GM23338 (cell line): ENCODE measurements around the gene DNLZ. TPM values are rescaled to one million over a fixed set of nuclear protein-coding genes. Genes with fewer than 3 reads are reported as not detected.

Experiments used
- ATAC-seq: fragments of 200-7000 bp; cut with Tn5 transposase; 3 replicates; pipeline ENCODE4 v1.9.1; 2020
- DNase-seq: peaks from one replicate; pipeline ENCODE4 v3.0.0-alpha.2; 2015; ENCODE audit warnings: low spot score
- H2AFZ ChIP-seq: fragments of 200-600 bp; sonication (generic); 2 replicates; pipeline ENCODE4 v1.8.0; 2016; ENCODE audit warnings: antibody characterized with exemption, mild to moderate bottlenecking, moderate library complexity
- H3F3A ChIP-seq: fragments of 200-600 bp; sonication (generic); replicated peaks from 2 replicates; pipeline ENCODE4 v1.8.0; 2017; ENCODE audit warnings: antibody characterized with exemption, mixed run types, low read depth
- H3K27ac ChIP-seq: fragments of 200-600 bp; sonication (generic); 2 replicates; pipeline ENCODE4 v1.6.1; 2016; ENCODE audit warnings: low read depth
- H3K27me3 ChIP-seq: fragments of 200-600 bp; sonication (generic); 2 replicates; pipeline ENCODE4 v1.8.0; 2016; ENCODE audit warnings: mild to moderate bottlenecking, mixed run types, moderate library complexity; ENCODE audit not compliant: insufficient read depth
- H3K36me3 ChIP-seq: fragments of 200-600 bp; sonication (generic); 2 replicates; pipeline ENCODE4 v1.8.0; 2016; ENCODE audit warnings: mild to moderate bottlenecking; ENCODE audit not compliant: insufficient read depth
- H3K4me1 ChIP-seq: fragments of 200-600 bp; sonication (generic); 2 replicates; pipeline ENCODE4 v1.8.0; 2016; ENCODE audit warnings: mild to moderate bottlenecking, moderate library complexity; ENCODE audit not compliant: insufficient read depth
- H3K4me2 ChIP-seq: fragments of 200-600 bp; sonication (generic); 2 replicates; pipeline ENCODE4 v1.7.1; 2017; ENCODE audit warnings: mixed run types
- H3K4me3 ChIP-seq: fragments of 200-600 bp; sonication (generic); 2 replicates; pipeline ENCODE4 v1.6.1; 2016; ENCODE audit warnings: mixed run types
- H3K79me2 ChIP-seq: fragments of 200-600 bp; sonication (generic); replicated peaks from 2 replicates; pipeline ENCODE4 v1.8.0; 2017; ENCODE audit warnings: mild to moderate bottlenecking; ENCODE audit not compliant: insufficient read depth
- H3K9me2 ChIP-seq: fragments of 200-600 bp; sonication (generic); 2 replicates; pipeline ENCODE4 v1.8.0; 2017; ENCODE audit not compliant: insufficient read depth
- H4K20me1 ChIP-seq: fragments of 200-600 bp; sonication (generic); replicated peaks from 2 replicates; pipeline ENCODE4 v1.8.0; 2017; ENCODE audit warnings: mild to moderate bottlenecking; ENCODE audit not compliant: insufficient read depth
- H3K27ac Mint-ChIP-seq: 2 replicates; pipeline ENCODE4 v1.8.0; 2020; ENCODE audit warnings: inconsistent platforms, mild to moderate bottlenecking, moderate library complexity, mixed read lengths
- H3K27me3 Mint-ChIP-seq: 3 replicates; pipeline ENCODE4 v1.8.0; 2022; ENCODE audit warnings: low read depth, mild to moderate bottlenecking, moderate library complexity, mixed read lengths, inconsistent platforms; ENCODE audit not compliant: insufficient read depth, poor library complexity
- H3K36me3 Mint-ChIP-seq: 3 replicates; pipeline ENCODE4 v1.8.0; 2021; ENCODE audit warnings: low read depth, mild to moderate bottlenecking, inconsistent platforms, moderate library complexity, mixed read lengths
- H3K4me1 Mint-ChIP-seq: 3 replicates; pipeline ENCODE4 v1.8.0; 2020; ENCODE audit warnings: mild to moderate bottlenecking, inconsistent platforms, mixed read lengths
- H3K4me3 Mint-ChIP-seq: 3 replicates; pipeline ENCODE4 v1.8.0; 2021; ENCODE audit warnings: moderate library complexity, mild to moderate bottlenecking, inconsistent platforms, mixed read lengths
- H3K9me3 Mint-ChIP-seq: 3 replicates; pipeline ENCODE4 v1.8.0; 2020; ENCODE audit warnings: moderate library complexity, mild to moderate bottlenecking, inconsistent platforms, mixed read lengths
- ETS1 ChIP-seq: IDR thresholded peaks from 2 replicates; pipeline ENCODE4 v1.6.1; 2016; ENCODE audit warnings: antibody characterized with exemption
- EZH2 ChIP-seq: fragments of 200-600 bp; sonication (generic); IDR thresholded peaks from one replicate; pipeline ENCODE4 v1.8.0; 2017; ENCODE audit warnings: antibody characterized with exemption, mild to moderate bottlenecking, low read depth; ENCODE audit not compliant: unreplicated experiment
- EZH2phosphoT487 ChIP-seq: fragments of 200-600 bp; sonication (generic); IDR thresholded peaks from one replicate; pipeline ENCODE4 v1.8.1; 2018; ENCODE audit warnings: antibody characterized with exemption; ENCODE audit not compliant: unreplicated experiment
- JUNB ChIP-seq: IDR thresholded peaks from one replicate; pipeline ENCODE4 v1.6.1; 2016; ENCODE audit warnings: antibody characterized with exemption; ENCODE audit not compliant: unreplicated experiment
- NANOG ChIP-seq: IDR thresholded peaks from 2 replicates; pipeline ENCODE4 v1.6.1; 2016; ENCODE audit warnings: antibody characterized with exemption, borderline replicate concordance
- STAT1 ChIP-seq: IDR thresholded peaks from one replicate; pipeline ENCODE4 v1.6.1; 2016; ENCODE audit warnings: antibody characterized with exemption; ENCODE audit not compliant: unreplicated experiment
- ZNF114 ChIP-seq: fragments of 250-450 bp; sonication (Bioruptor Pico); IDR thresholded peaks from 2 replicates; pipeline ENCODE4 v1.5.0; 2020; ENCODE audit warnings: mild to moderate bottlenecking, moderate library complexity
- ZNF331 ChIP-seq: fragments of 250-450 bp; sonication (Bioruptor Pico); IDR thresholded peaks from 2 replicates; pipeline ENCODE4 v1.5.0; 2020; ENCODE audit warnings: low read depth, mild to moderate bottlenecking, moderate library complexity
- ZNF462 ChIP-seq: fragments of 250-450 bp; sonication (Bioruptor Pico); IDR thresholded peaks from 2 replicates; pipeline ENCODE4 v1.5.0; 2020; ENCODE audit warnings: mild to moderate bottlenecking, moderate library complexity
- polyA plus RNA-seq: library from polyadenylated mRNA; unstranded; fragments of >200 nt; fragmentation: Nextera tagmentation; extraction: Ambion mirVana; gene quantifications from 2 replicates; pipeline ENCODE4 v1.2.1, GENCODE V29; 2016
- total RNA-seq: library from RNA; depleted of rRNA; stranded (reverse); fragments of >200 nt; shearing (Covaris generic); gene quantifications from 2 replicates; pipeline ENCODE4 v1.2.3, GENCODE V29; 2014

DNLZ gene
- total and polyA plus RNA-seq, 2 experiments from 2014 or later, result 33.4 to 53.9 TPM

DNA sequence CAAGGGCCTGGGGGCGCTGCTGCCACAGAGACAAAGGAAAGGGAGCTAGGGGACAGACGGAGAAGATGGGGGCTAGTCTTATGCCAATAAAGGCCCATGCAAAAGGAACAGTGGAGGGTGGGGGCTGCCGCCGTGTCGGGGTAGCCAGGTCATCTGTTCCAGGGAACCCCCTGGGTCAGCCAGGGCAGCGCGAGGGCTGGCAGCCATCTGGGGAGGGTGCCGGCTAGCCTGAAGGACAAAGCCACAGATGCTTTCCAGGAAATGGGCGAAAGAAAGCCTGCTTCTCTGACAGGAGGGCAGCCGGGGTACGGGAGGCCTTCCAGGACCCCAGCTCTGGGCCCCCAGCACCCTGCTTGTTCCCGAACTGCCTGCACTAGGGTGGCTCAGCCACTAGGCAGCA, 11.6 kb upstream of the DNLZ start (continued):
- TF ChIP-seq ZNF462 (CRISPR knock-in tag) (no peak), ETS1 (no peak), STAT1 (no peak), ZNF114 (CRISPR knock-in tag) (no peak), EZH2 (no peak), NANOG (no peak), EZH2phosphoT487 (no peak), JUNB (no peak)

DNA sequence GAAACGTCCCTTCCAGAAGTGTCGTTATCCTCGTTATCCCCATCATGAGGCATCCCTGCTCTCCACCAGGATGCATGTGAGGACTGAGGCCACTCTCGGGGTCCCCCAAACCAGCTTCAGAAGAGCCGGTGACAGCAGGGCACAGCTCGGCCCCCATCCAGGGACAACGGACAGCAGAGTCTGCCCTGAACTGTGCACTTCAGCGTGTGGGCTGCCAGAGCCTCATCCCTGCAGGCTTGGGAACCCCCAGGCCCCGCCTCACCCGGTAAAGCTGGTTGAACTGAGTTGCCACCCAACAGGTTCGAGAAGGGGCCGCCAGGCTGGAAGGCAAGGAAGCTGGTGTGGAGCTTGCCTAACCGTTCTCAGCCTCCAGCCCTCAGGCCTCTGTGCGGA, 10.6 kb upstream of the DNLZ start:
- ATAC-seq (no peak), DNase-seq (no peak)
- no peak overlapping the region for H3K4me3 ChIP-seq
- H3K27me3 Mint-ChIP-seq, result peaks cover 3% of the 10 kb centered on the region
- H3K4me1 Mint-ChIP-seq, result no peaks in the 10 kb centered on the region
- H2AFZ ChIP-seq, result no peak overlapping the region
- H3K9me2 ChIP-seq, result no peaks in the 10 kb centered on the region
- no peak overlapping the region for H3K4me2 ChIP-seq
- no peaks in the 10 kb centered on the region; the same call in 1 of the 2 replicates for H4K20me1 ChIP-seq
- H3K4me3 Mint-ChIP-seq, result no peak overlapping the region
- H3K36me3 ChIP-seq, result no peaks in the 10 kb centered on the region
- no peaks in the 10 kb centered on the region for H3K27me3 ChIP-seq
- H3F3A ChIP-seq, result no peaks in the 10 kb centered on the region
- peaks cover 6% of the 10 kb centered on the region; the same call in 2 of the 3 replicates for H3K36me3 Mint-ChIP-seq
- no peaks in the 10 kb centered on the region for H3K4me1 ChIP-seq
- H3K27ac Mint-ChIP-seq, result no peak overlapping the region
- H3K9me3 Mint-ChIP-seq, result no peaks in the 10 kb centered on the region
- H3K27ac ChIP-seq, result no peak overlapping the region
- H3K79me2 ChIP-seq, result no peaks in the 10 kb centered on the region
- no peak for TF ChIP-seq NANOG
- no peak for TF ChIP-seq ZNF331
- no peak for TF ChIP-seq ZNF462 (CRISPR knock-in tag)
- TF ChIP-seq STAT1, result no peak
